H9 (cell line): Measurements from ENCODE around the gene ZRANB1. TPM values are rescaled to one million over a fixed set of nuclear protein-coding genes. Genes with fewer than 3 reads are reported as not detected.

ENCODE experiments used
- DNase-seq: peaks from one replicate; pipeline ENCODE4 v3.0.0-alpha.2; 2017
- H2AFZ ChIP-seq: one replicate; pipeline ENCODE4 v1.6.1; 2013; ENCODE audit warnings: mild to moderate bottlenecking, low read length, control low read depth, moderate library complexity
- H2AK5ac ChIP-seq: 2 replicates; pipeline ENCODE4 v1.6.1; 2013; ENCODE audit warnings: low read length, control low read depth, mixed read lengths; ENCODE audit not compliant: insufficient read length
- H2BK120ac ChIP-seq: one replicate; pipeline ENCODE4 v1.6.1; 2013; ENCODE audit warnings: low read depth, mild to moderate bottlenecking, low read length, control low read depth, inconsistent platforms; ENCODE audit not compliant: poor library complexity, severe bottlenecking
- H2BK12ac ChIP-seq: 2 replicates; pipeline ENCODE4 v1.6.1; 2013; ENCODE audit warnings: low read length, control low read depth, mixed read lengths, low read depth; ENCODE audit not compliant: insufficient read length
- H2BK15ac ChIP-seq: 2 replicates; pipeline ENCODE4 v1.6.1; 2013; ENCODE audit warnings: low read depth, low read length, control low read depth
- H2BK20ac ChIP-seq: one replicate; pipeline ENCODE4 v1.6.1; 2013; ENCODE audit warnings: low read depth, mild to moderate bottlenecking, low read length, control low read depth, inconsistent platforms; ENCODE audit not compliant: poor library complexity, severe bottlenecking
- H2BK5ac ChIP-seq: 2 replicates; pipeline ENCODE4 v1.6.1; 2013; ENCODE audit warnings: low read length, control low read depth, mixed read lengths; ENCODE audit not compliant: insufficient read length
- H3K14ac ChIP-seq: 2 replicates; pipeline ENCODE4 v1.6.1; 2013; ENCODE audit warnings: low read length, control low read depth; ENCODE audit not compliant: insufficient read depth
- H3K18ac ChIP-seq: 2 replicates; pipeline ENCODE4 v1.6.1; 2013; ENCODE audit warnings: low read depth, mild to moderate bottlenecking, mixed read lengths, low read length, control low read depth; ENCODE audit not compliant: insufficient read length
- H3K23ac ChIP-seq: 2 replicates; pipeline ENCODE4 v1.6.1; 2013; ENCODE audit warnings: low read length, control low read depth, mixed read lengths, low read depth; ENCODE audit not compliant: insufficient read length
- H3K23me2 ChIP-seq: 2 replicates; pipeline ENCODE4 v1.6.1; 2013; ENCODE audit warnings: low read depth, mild to moderate bottlenecking, mixed read lengths, low read length, control low read depth; ENCODE audit not compliant: insufficient read length, poor library complexity, severe bottlenecking
- H3K27ac ChIP-seq: 2 replicates; pipeline ENCODE4 v1.5.1; 2013; ENCODE audit warnings: low read length, control low read depth, mixed read lengths, low read depth; ENCODE audit not compliant: insufficient read length
- H3K27me3 ChIP-seq: 2 replicates; pipeline ENCODE4 v1.6.1; 2013; ENCODE audit warnings: low read length, control low read depth, inconsistent platforms; ENCODE audit not compliant: insufficient read depth
- H3K4ac ChIP-seq: 2 replicates; pipeline ENCODE4 v1.6.1; 2013; ENCODE audit warnings: low read depth, mild to moderate bottlenecking, control low read depth, inconsistent platforms, low read length, moderate library complexity
- H3K4me1 ChIP-seq: 2 replicates; pipeline ENCODE4 v1.6.1; 2013; ENCODE audit warnings: low read length, control low read depth, inconsistent platforms; ENCODE audit not compliant: insufficient read depth
- H3K4me2 ChIP-seq: 2 replicates; pipeline ENCODE4 v1.6.1; 2013; ENCODE audit warnings: low read length, control low read depth, mixed read lengths; ENCODE audit not compliant: insufficient read length, insufficient read depth
- H3K56ac ChIP-seq: 2 replicates; pipeline ENCODE4 v1.6.1; 2013; ENCODE audit warnings: low read depth, mild to moderate bottlenecking, mixed read lengths, low read length, control low read depth; ENCODE audit not compliant: insufficient read length
- H3K79me1 ChIP-seq: 2 replicates; pipeline ENCODE4 v1.6.1; 2013; ENCODE audit warnings: low read depth, mild to moderate bottlenecking, moderate library complexity, low read length, control low read depth, inconsistent platforms; ENCODE audit not compliant: insufficient read depth, poor library complexity, severe bottlenecking
- H3K79me2 ChIP-seq: 2 replicates; pipeline ENCODE4 v1.6.1; 2013; ENCODE audit warnings: low read length, control low read depth, inconsistent platforms; ENCODE audit not compliant: insufficient read depth
- H3K9ac ChIP-seq: 2 replicates; pipeline ENCODE4 v1.6.1; 2013; ENCODE audit warnings: low read length, control low read depth, mixed read lengths; ENCODE audit not compliant: insufficient read length; ENCODE audit errors: extremely low read depth
- H3K9me3 ChIP-seq: one replicate; pipeline ENCODE4 v1.6.1; 2013; ENCODE audit warnings: low read depth, low read length, inconsistent platforms; ENCODE audit not compliant: control insufficient read depth
- H3T11ph ChIP-seq: one replicate; pipeline ENCODE4 v1.6.1; 2013; ENCODE audit warnings: mild to moderate bottlenecking, low read length, control low read depth, inconsistent platforms
- H4K20me1 ChIP-seq: one replicate; pipeline ENCODE4 v1.6.1; 2013; ENCODE audit not compliant: control insufficient read depth, insufficient read length, insufficient read depth
- H4K5ac ChIP-seq: 2 replicates; pipeline ENCODE4 v1.6.1; 2013; ENCODE audit warnings: low read depth, mild to moderate bottlenecking, mixed read lengths, low read length, control low read depth; ENCODE audit not compliant: insufficient read length
- H4K8ac ChIP-seq: replicated peaks from 2 replicates; pipeline ENCODE4 v1.6.1; 2013; ENCODE audit warnings: low read length, control low read depth, mixed read lengths, low read depth; ENCODE audit not compliant: insufficient read length
- H4K91ac ChIP-seq: 2 replicates; pipeline ENCODE4 v1.6.1; 2013; ENCODE audit warnings: low read depth, mild to moderate bottlenecking, moderate library complexity, mixed read lengths, low read length, control low read depth; ENCODE audit not compliant: insufficient read length
- H3K27ac Mint-ChIP-seq, 3 experiments: 2 replicates in 2 of 3; 3 replicates in 1 of 3; pipeline ENCODE4 v1.8.0; 2020 to 2021; ENCODE audit warnings: mixed read lengths in 3 of 3, mild to moderate bottlenecking in 1 of 3, moderate library complexity in 1 of 3
- H3K27me3 Mint-ChIP-seq: 2 replicates; pipeline ENCODE4 v1.8.0; 2021; ENCODE audit warnings: low read depth, mild to moderate bottlenecking, moderate library complexity, mixed read lengths
- H3K36me3 Mint-ChIP-seq, 3 experiments: 2 replicates in 2 of 3; 3 replicates in 1 of 3; pipeline ENCODE4 v1.8.0; 2020 to 2021; ENCODE audit warnings: low read depth in 3 of 3, mixed read lengths in 3 of 3; ENCODE audit not compliant: insufficient read depth in 1 of 3
- H3K4me1 Mint-ChIP-seq, 2 experiments: 2 replicates each; pipeline ENCODE4 v1.8.0; 2020; ENCODE audit warnings: mixed read lengths in 2 of 2
- H3K4me3 Mint-ChIP-seq, 2 experiments: 2 replicates in 1 of 2; 3 replicates in 1 of 2; pipeline ENCODE4 v1.8.0; 2020 to 2021; ENCODE audit warnings: mild to moderate bottlenecking in 2 of 2, mixed read lengths in 2 of 2, moderate library complexity in 1 of 2
- H3K9me3 Mint-ChIP-seq, 2 experiments: 2 replicates in 1 of 2; 3 replicates in 1 of 2; pipeline ENCODE4 v1.8.0; 2020; ENCODE audit warnings: mild to moderate bottlenecking in 2 of 2, mixed read lengths in 2 of 2, moderate library complexity in 1 of 2
- WGBS: extraction: QIAGEN DNeasy Blood & Tissue Kit; methylation state at CpG from one replicate; pipeline ENCODE4 v1.1.7; 2013; ENCODE audit warnings: missing lambda C conversion rate, low lambda C conversion rate, mixed read lengths; ENCODE audit not compliant: insufficient read length; ENCODE audit errors: extremely low coverage; 5-methylcytosine and 5-hydroxymethylcytosine counted together
- total RNA-seq: library from RNA; stranded (reverse); gene quantifications from 2 replicates; pipeline ENCODE4 v1.2.1, GENCODE V29; 2021
- TF ChIP-seq, protein P1 (sequence below): fragments of 200-600 bp; sonication (generic); conservative IDR thresholded peaks from 3 replicates; pipeline ENCODE4 v1.8.0; 2021; ENCODE audit warnings: antibody characterized with exemption, mild to moderate bottlenecking

The ZRANB1 gene
- total RNA-seq, 1 experiment from 2014 or later, result 17.4 TPM

DNA sequence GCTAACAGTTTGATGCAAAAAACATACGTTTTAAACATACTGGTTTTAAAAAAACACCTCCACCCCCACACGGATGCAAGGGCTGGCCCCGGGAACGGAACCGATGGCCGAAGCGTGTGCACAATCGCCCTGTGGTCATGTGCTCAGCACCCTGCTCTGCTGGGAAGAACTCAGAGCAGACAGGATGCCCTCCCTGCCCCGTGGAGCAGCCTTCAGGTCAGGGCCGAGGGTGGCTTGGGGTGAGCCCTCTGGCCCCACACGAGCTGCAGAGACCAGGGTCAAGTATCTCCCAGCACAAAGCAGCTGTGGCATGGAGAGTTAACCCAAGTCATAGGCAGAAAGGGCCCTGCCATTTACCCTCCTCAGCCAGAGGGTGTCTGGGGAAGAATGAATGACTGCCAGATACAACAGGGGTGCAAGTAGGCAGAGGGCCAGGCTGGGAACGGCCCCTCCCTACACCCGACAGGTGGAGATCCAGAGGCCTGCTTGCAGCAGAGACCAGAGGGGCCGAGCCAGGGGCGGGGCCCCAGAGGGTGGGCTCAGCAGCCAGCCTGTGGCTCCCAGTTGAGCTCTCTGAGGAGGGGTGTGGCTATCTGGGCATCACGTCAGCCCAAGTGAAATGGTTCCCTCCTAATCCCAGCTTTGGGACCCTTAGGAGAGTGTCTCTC, 56.8 kb downstream of the ZRANB1 start:
- no peak overlapping the region for H4K5ac ChIP-seq
- H2AFZ ChIP-seq, result no peak overlapping the region
- no peak overlapping the region for H3K9ac ChIP-seq
- DNase-seq, result peak; percentile 27
- no peak overlapping the region for H3K14ac ChIP-seq
- H3K4me2 ChIP-seq, result no peak overlapping the region
- H3K23ac ChIP-seq, result no peak overlapping the region
- H3K4me1 ChIP-seq, result no peaks in the 10 kb centered on the region
- TF ChIP-seq, protein P1, sequence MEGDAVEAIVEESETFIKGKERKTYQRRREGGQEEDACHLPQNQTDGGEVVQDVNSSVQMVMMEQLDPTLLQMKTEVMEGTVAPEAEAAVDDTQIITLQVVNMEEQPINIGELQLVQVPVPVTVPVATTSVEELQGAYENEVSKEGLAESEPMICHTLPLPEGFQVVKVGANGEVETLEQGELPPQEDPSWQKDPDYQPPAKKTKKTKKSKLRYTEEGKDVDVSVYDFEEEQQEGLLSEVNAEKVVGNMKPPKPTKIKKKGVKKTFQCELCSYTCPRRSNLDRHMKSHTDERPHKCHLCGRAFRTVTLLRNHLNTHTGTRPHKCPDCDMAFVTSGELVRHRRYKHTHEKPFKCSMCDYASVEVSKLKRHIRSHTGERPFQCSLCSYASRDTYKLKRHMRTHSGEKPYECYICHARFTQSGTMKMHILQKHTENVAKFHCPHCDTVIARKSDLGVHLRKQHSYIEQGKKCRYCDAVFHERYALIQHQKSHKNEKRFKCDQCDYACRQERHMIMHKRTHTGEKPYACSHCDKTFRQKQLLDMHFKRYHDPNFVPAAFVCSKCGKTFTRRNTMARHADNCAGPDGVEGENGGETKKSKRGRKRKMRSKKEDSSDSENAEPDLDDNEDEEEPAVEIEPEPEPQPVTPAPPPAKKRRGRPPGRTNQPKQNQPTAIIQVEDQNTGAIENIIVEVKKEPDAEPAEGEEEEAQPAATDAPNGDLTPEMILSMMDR, result no peak
- H3K56ac ChIP-seq, result no peak overlapping the region
- no peak overlapping the region for H3K18ac ChIP-seq
- H4K91ac ChIP-seq, result no peak overlapping the region
- WGBS, result no CpG with 5 or more reads among the region's 16 CpGs
- no peak overlapping the region for H3K27ac ChIP-seq
- no peaks in the 10 kb centered on the region for H3K23me2 ChIP-seq
- no peaks in the 10 kb centered on the region for H4K20me1 ChIP-seq
- no peaks in the 10 kb centered on the region for H3K9me3 Mint-ChIP-seq
- no peak overlapping the region for H2BK5ac ChIP-seq
- H2BK12ac ChIP-seq, result no peak overlapping the region
- no peak overlapping the region for H3K27ac Mint-ChIP-seq
- no peaks in the 10 kb centered on the region for H3K27me3 ChIP-seq
- H3K9me3 ChIP-seq, result no peaks in the 10 kb centered on the region
- peaks cover 50 to 97% (median 83%) of the 10 kb centered on the region in 3 experiments for H3K36me3 Mint-ChIP-seq
- H2BK120ac ChIP-seq, result no peak overlapping the region
- H3K4me1 Mint-ChIP-seq, result no peaks in the 10 kb centered on the region
- peaks cover 3% of the 10 kb centered on the region for H3K79me1 ChIP-seq
- H3K4me3 Mint-ChIP-seq, result no peak overlapping the region
- H2BK20ac ChIP-seq, result no peak overlapping the region
- H2BK15ac ChIP-seq, result no peak overlapping the region
- H2AK5ac ChIP-seq, result no peak overlapping the region
- H3T11ph ChIP-seq, result no peak overlapping the region
- H4K8ac ChIP-seq, result no peak overlapping the region
- H3K27me3 Mint-ChIP-seq, result peaks cover 4% of the 10 kb centered on the region; the same call in 1 of the 2 replicates
- no peaks in the 10 kb centered on the region for H3K79me2 ChIP-seq
- no peak overlapping the region for H3K4ac ChIP-seq
